Measurements from ENCODE around the gene ASPN.

Gene ASPN

DNA sequence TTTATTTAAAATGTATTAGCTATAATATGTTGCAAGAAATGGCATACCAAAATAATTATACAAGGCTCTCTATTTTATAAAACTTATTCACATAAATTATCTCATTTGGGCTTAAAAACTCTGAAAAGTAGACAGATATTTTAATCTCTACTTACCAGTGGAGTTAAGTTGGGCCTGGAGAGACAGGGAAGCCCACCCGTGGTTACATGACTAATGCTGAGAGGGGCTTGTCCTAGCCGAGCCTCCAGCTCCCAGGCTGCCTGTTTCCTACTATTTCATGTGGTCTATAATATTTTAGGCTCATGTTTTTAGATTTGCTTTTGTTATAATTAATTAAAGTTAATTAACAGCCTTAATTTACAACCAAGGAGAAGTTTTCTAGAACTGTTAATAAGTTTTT lies 20.9 kb upstream of the ASPN start:
- no peak for DNase-seq

DNA sequence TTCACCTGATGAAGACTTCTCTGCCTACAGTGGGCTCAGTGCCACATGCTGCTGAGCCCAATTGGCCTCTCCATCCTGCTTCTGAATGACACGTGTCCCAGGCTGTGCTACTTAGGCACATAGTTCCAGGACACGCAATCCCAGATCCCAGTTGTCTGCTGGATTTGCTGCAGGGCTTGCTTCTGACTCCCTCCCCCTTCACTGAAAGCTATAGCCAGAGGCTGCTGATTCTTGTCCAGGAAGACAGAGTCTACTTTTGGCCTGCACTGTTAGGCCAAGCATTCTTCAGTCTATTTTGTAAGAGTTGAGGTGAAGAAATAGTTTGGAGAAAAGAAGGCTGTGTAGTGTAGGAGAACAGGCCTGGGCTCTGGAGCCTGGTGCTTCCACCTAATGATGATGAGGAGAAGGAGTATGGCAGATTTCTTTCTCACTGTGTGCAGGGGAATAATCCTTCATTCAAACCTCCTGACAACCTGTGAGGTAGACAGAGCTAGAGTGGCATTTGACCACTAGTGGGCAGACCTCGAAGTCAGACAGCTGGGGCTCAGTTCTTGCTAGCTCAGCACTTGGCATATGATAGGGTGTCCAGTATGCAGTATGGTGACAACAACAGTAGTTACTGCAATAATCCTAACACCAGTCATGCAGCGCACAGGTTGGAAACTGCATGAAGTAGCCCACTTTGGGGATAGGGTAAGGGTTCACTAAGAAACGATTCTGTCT lies 19.5 kb upstream of the ASPN start:
- DNase-seq, result peak; percentile 24

DNA sequence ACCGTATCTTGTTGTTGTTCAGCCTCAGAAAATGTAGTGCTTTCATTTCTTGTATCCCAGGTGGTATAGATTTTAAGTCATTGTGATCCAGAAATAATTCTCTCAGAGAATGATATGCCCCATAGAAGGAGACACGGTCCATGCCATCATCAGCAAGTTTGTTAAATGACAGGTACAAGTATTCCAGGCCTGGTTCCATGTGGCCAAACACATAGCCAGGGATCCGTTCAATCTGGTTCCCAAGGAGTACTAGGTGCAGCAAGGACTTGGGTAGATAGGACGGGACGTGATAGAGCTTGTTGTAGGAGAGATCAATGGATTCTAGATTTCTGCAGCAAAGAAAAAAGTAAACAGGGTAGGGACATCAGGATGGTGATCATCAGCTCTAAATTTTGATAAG lies 18.4 kb upstream of the ASPN start:
- no peak for DNase-seq

DNA sequence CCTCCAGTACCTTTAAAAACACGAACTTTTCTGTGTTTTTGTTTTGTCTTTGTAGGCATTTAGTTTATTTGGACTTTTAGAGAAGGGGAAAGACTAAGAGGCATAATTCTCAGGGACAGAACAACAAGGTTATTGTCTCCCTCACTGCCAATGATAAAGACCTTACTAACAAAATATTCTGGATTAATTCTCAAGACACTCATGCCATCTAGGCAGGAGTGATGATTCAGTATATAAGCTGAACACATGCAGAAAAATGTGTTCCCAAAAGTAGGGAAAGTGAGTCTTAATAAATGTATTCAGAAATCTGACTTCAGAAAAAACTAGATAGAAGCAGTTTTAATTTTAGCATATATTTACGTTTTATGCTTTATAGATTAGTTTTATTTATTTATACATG lies 17.4 kb upstream of the ASPN start:
- DNase-seq, result no peak

DNA sequence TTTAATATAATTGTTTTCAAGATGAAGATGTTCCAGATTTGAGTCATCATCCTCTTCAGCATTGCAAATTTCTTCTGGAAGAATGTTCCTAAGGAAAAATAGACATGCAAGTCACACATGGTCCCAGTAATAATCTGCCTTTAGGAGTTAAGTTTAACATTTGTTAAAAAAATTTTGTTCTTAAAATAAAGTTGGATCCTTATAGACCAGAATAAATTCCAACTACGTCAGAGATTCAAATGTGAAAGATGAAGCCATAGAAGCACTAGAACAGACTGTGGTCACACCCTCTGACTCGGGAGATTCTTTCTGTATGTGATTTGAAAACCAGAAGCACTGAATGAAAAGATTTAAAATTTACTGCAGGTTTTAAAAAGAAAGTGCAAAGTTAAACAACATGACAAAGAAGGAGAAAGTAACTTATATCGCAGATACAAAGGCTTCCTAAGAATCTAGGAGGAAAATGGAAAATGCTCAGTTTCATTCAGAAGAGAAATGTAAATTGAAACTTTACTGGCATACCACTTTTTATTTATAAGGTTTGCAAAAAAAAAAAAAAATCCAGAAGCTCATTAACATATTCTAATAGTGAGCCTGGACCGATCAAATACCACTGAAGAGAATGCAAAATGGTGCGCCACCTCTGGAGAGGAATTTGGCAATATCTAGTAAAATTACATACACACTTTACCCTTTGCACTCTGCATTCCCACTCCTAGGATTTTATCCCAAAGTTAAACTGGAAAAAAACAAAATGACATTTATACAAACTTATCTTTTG lies 14.3 kb upstream of the ASPN start:
- no peak for DNase-seq

DNA sequence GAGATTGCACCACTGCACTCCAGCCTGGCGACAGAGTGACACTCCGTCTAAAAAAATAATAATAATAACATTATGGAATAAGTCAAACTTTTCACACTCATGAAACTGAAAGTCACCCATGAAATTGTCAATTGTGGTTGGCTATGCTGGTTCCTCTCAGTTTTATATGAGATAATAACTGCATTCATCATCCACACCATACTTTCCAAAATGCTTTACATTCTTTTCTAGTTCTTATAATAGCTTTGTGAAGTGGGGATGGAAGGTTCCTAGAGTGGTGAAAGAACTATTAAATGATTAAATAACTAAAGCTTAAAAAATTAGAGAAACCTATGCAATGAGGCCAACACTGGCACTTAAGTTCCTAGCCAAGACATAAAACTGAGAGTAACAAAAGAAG lies 12.6 kb upstream of the ASPN start:
- DNase-seq, result no peak

DNA sequence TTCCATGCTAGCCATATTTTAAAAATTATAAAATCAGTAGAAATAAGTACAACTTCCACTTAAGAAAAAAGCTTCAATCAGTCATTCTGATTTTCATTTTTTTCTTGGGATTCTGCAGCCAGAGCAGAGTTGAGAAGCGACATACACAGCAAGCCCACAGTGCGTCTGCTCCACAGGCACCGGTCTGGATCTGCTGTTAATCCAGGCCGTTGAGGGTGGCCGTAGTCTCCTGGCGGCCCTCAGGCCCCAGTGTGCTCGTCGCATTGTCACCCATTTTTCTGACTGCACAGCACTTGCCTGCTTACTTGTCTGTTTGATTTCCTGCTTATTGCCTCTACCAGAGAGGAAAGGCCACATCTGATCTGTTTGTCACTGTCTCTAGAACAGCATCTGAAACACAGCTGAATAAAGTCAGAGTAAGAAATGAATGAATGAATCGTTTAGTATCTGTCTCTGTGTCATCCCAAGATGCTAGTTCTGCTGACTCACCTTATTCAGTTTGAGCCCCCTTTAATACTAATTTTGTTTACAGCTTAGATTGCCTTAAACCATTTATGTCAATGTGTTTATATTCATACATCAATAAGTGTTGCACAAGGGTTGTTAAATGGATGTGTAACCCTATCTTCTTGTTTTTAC lies 11.6 kb upstream of the ASPN start:
- DNase-seq, result no peak

DNA sequence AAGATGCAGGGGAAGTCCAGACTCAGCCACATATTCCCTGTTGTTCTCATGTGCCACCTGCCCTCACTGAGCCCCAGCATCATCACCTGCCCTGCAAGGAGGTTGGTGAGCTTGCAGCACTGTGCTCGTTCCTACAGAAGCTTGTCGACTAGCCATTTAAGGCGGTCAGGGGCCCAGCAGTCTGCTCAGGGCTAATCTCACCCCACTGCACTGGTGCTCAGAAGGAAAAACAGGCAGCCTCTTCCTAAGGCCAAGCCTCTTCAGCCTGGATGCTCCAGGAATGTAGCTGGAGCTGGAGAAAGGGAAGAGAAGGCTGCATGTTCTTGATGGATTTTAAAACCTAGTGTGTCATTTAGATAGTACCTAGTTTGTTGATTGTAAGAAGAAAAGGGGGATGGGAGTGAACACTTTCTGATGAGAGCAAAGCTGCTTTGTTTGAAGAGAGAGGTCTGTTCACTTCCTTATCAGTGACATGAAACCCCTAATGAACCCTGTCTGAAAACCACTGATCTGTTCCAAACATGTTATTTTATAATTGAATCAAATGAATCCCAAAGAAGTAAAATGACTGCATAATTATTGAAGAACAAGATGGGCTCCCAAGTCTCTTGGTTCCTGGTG lies 10.6 kb upstream of the ASPN start:
- no peak for DNase-seq

DNA sequence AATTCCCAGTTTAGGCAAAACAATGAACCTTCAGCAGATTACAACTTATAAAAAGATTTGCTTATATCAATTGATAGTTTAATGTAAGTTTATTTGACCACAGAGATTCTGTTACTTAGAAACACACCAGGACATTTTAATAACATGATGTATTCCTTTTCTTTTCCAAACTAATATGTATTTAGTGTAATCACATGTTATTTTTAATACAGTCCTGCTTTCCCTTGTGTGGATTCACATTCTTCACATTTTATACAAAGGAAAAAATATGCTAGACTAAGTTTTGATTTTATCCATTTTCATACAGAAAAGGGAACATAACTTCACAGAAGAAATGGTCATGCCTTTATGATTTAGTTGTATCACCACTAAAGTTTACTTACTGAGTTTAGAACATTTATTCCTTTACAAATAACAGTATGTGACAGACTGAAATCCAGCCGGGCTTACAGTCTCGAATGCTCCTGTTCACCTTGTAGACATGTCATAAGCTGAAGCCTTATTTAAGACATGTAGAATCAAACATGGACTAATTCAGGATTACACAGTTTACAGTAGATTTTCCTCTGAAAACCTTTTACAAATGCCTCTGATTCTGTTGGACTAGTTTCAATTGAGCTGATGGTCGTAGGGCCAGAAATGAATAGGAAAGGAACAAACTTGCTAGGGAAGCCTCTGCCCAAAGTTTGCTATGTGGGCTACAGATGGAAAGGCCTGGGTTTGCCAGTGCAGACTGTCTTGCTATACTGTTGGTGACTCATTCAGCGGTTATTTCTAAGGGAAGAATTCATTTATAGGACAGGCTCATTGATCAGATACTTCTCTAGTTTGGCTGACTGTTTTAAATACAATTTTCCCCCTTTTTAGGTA lies 6.6 kb upstream of the ASPN start:
- no peak for DNase-seq

DNA sequence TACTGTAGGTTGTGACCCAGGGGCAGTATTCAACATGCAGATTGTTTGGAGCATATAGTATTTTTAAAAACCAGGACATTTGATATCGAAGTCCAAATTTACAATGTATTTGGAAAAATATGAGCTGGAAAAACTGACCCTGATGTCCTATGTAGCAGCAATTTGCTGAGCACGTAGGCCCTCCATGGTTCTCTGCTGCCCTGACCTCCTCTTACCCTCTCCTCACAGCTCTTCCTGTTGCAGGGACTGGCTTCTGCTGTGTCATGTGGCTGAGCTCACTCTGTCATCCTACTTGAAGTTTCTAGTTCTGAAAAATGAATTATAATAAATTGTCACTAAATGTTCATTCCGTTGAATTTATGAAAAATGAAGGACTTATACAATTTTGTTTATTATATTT lies 4.1 kb upstream of the ASPN start:
- DNase-seq, result no peak

DNA sequence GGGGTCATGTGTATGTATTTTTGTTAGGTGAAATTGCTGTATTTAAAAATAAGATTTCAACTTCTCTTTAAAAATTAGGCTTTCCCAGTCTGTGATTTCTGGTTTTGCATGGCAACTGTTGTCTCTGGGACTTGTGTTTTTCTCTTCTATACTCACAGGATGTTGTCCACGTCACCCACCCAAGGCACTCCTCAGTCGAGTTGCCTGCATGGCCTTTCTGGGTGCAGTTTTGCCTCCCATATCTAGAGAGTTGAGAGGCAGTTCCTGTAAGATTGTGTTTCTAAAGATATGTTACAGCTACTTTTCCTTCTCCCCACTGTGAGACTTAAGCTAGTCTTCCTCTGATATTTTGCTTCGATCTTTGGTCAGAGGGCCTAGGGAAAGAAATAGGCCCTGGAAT lies 2.3 kb upstream of the ASPN start:
- no peak for DNase-seq

DNA sequence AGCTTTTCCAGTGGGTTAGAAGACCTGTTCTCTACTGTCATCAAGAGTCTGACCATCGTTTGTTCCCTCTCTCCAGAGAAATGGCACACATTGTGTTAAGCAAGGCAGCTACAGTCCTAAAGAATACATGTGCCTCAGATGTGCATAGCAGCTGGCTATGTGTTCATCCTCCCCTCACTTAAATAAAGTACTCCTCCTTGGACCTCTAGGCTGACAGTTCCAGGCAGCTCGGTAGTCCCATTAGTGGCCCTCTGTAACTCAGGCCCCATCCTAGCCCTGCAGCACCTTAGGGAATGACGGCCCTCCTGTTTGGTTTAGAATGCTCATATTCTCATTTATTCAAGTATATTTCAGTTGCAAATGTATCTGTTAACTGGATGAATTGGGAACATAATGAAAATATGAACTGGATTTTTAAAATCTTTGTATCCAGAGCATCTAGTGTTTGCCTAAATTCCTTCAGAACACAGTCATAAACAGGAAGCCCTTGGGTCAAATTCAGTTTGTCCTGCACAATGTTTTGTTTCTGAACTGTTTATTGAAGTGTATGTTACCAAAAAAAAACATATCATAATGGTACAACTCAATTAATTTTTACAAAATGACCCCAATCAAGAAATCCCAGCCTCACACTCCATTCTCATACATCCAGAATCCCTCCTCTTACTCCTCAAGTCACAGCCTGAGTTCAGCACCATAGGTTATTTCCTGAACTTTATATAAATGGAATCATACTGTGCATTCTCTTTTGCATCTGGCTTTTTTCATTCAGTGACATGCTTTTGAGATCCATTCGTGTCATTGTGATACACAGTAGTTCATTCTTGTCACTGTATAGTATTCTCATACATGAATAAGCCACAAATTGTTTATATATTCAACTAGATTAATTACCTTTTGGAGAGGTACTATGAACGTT lies 1.6 kb upstream of the ASPN start:
- DNase-seq, result no peak

DNA sequence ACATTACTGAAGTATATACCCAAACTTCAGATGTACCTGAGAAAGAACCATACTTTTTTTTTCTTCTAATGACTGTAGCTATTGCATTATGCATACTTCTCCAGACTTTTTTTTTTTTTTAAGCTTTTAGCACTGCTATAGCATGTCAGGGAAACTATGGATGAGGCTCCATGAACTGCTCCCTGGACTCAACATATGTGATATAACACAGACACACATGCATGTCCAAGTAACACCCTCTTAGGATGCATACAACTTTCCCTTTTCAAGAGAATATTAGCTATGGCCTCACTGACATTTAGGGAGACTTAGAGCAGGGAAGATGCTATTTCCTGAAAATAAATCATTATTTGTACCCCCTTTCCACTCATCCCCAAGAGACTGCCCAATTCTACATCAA lies 499 bp upstream of the ASPN start:
- no peak for DNase-seq

DNA sequence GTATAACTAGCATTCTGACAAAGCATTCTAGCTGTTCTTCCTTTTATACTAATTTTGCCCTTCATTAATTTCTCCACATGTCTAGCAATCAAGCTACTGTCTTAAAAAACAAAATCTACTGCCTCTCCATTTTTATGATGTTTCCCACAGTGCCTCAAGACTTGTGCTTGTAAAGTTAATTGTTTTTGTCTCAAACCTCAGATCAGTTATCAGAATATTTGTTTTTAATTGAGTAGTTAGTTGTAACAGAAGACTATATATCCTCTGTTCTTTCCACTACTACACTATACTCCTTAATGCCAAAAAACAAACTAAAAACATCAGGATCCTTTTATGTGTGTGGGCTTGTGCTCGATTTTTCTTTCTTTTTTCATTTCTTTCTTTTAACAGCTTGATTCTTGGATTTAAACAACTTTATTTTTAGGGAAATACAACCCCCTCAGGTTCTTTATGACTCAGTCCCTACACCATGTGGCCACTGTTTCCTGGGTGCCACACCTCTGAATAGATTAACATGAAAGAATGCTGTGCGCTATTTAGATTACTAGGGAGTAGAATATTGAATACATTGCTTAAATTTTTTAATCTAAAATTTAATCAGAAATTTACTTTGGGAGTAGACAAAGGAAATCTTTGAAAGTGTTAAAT lies 1.2 kb downstream of the ASPN start:
- DNase-seq, result no peak

DNA sequence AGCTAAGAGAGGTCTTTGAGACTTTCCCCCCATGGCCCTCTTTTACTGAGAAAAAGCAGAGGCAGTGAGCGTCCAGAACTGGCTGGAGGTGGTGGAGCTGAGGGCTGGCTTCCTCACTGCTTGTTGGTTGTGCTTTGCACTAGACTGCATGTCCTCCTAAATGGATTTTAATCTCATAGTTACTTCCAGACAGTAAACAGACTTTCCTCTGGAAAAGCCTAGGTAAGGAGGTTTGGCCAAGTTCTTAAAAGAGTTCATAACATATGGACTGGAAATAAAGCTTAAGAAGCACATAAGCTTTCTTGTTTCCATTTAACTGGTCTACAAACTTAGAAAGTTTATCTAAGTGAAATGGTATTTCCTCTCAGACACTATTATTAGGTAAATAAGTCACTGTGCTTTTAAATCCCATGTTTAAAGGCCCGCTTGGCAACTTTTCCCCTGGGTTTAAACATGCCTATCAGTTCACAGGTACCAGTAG lies 2.0 kb downstream of the ASPN start:
- no peak for DNase-seq

DNA sequence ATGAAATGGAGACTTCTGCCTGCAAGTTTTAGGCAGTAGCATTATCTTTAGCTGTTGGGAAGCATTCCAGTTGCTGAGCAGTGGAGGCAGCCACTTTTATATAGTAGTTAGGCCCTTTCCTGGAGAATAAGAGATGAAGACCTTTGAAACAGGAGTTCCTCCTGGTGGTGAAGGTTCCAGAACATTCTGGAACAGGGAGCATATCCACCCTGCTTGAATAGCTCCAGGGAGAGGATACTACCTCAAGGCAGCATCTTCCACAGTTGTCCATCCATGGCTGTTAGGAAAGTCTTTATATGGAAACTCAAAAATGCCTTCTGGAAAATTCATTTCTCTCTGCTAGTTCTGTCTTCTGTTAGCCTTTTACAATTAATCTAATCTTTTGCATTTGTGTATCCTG lies 3.0 kb downstream of the ASPN start:
- no peak for DNase-seq

DNA sequence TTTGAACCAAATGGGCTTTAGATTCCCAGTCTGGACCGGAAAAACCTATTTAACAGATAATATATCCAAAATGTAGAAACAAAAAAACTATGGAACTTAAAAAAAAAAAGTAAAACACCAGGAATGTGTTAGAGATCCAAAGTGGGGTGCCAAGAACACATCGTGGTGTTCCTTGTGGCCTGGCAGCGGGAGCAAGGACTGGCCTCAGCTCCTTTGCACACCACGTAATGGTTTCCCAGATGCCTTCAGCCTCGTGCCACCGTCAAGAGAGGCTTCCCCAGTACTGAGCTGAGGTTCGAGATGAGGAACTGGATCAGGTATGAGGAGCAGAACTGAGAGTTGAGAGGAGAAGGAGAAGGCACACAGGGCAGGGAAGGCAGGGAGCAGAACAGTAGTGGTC lies 3.5 kb downstream of the ASPN start:
- DNase-seq, result no peak

DNA sequence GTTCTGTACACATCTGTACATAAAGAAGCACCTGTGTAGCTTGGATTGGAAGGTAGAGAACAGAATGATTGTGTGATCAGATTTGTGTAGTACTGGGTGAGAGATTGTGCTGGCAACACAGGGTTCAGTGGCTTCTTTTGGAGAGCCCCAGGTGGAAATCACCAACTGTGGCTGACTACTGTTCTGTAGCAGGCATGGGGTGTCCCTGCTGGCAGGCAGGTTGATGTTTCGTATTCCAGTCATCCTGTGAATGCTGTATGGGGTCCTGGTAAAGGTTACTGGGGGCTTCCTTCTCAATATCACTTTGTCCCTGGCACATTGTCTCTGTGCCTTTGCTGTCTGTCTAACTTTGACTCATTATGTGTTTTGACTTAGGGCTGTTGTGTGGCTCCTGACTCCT lies 5.3 kb downstream of the ASPN start:
- no peak for DNase-seq

DNA sequence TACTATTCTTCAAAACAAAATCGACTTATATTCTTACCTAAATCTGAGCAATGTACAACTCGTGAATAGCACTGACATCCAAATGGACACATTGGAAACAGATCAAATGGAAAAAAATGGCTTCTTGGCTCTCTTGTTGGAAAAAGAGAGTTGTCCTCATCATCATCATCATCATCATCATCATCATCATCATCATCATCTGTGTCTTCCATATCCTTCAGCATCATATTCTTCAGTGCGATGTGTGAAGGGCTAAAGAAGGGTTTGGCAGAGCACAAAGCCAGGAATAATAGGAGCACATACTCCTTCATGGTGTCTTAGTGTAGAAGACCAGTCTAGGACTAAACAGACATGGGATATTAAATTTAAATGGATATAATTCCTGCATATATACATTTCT lies 7.7 kb downstream of the ASPN start:
- no peak for DNase-seq

DNA sequence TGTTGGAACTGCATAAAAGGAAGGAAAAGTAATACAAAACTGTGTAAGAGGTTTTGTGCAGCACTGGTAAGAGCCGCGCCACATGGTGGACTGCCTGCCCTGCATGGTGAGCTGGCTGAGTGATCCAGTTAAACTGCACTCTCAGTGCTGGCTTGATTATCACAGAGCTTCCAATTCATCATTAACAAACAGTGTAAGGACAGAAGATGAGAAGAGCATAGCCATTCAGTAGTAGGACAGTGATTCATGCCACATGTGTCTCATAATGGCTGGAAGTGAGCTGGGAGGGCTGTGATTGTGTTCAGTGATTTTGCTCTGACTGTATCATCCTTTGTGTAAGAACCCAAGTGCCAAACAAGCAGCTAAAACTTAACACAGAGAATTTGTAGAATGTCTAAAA lies 14.1 kb downstream of the ASPN start:
- no peak for DNase-seq

DNA sequence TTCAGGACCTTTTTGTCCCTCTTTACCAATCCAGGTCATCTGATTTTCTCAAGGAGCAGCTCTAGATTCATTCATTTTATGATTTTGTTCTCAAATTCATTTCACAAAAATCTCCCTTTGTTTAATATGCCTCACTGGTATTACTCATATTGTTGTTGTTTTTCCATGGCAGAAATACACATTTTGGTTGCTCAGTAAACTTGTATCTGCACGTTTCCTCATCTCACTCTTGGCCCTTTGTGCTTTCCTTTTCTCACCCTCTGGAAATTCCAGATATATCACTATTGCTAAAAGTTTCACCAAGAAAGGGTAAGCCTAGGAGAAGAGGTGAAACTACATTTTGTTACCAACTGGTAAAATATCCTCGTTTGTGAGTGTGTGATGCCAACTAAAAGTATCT lies 14.8 kb downstream of the ASPN start:
- DNase-seq, result no peak
